Bronchial epithelial cell (primary cell): ENCODE results near the gene CCDC9B. TPM values are rescaled to one million over a fixed set of nuclear protein-coding genes. Genes with fewer than 3 reads are reported as not detected.

ENCODE experiments used
- DNase-seq: peaks from one replicate; pipeline ENCODE4 v3.0.0-alpha.2; 2010; ENCODE audit warnings: low read depth
- FAIRE-seq: peaks from 2 replicates; lab custom pipeline; 2011; peaks lifted over from hg19 to GRCh38; lab: Jason Lieb, UNC
- H3K27me3 ChIP-seq: 2 replicates; pipeline ENCODE4 v1.5.1; 2011; ENCODE audit warnings: low read length; ENCODE audit not compliant: control insufficient read depth, insufficient read depth
- H3K36me3 ChIP-seq: 2 replicates; pipeline ENCODE4 v1.5.1; 2011; ENCODE audit warnings: low read length; ENCODE audit not compliant: control insufficient read depth, insufficient read depth
- H3K4me3 ChIP-seq: 2 replicates; pipeline ENCODE4 v1.5.1; 2011; ENCODE audit warnings: mild to moderate bottlenecking, low read depth, low read length, control low read depth
- CTCF ChIP-seq: IDR thresholded peaks from 2 replicates; pipeline ENCODE4 v1.5.1; 2011; ENCODE audit warnings: mild to moderate bottlenecking, moderate library complexity, low read length, control low read depth, inconsistent platforms; ENCODE audit not compliant: insufficient read depth, severe bottlenecking
- total RNA-seq: library from RNA; depleted of rRNA; stranded (reverse); fragments of >200 nt; gene quantifications from 2 replicates; pipeline ENCODE4 v1.2.1, GENCODE V29; 2014

CCDC9B gene
- total RNA-seq, 1 donor from 2014 or later: 12.1 TPM

DNA sequence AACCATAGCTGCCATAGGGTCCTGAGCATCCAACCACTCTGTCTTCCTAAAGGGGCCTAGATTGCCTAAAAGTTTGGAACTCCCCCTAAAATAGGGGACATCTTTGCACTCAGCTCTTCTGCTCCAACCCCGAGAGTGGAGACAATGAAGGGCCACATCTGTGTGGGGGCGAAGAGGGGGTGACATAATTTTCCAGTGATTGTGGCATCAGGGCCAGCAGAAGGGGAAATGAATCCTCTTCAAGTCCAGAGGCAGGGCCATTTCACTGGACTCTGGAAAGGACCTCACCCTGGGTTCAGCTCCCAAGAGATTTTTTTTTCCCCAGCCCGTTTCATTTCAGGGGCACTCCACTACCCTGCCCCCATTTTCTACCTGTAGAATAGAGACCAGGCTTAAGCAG lies 53.2 kb downstream of the CCDC9B start:
- H3K36me3 ChIP-seq: no peaks in the 10 kb centered on the region
- TF ChIP-seq CTCF: no peak
- H3K4me3 ChIP-seq: no peak overlapping the region
- DNase-seq: no peak
- FAIRE-seq: no peak
- peaks cover 14% of the 10 kb centered on the region for H3K27me3 ChIP-seq

- Histone ChIP-seq H3K36me3 (no peaks in the 10 kb centered on the region), H3K4me3 (no peak overlapping the region), H3K27me3 (peaks cover 13% of the 10 kb centered on the region)
- DNase-seq: no peak
- FAIRE-seq: no peak
- TF ChIP-seq CTCF: no peak
These were observed 53.9 kb downstream of the CCDC9B start for GRCh38 chr15:40286794-40287193.

- no peak for FAIRE-seq
These were observed 54.6 kb downstream of the CCDC9B start for GRCh38 chr15:40286061-40286532.

GRCh38 chr15:40285554-40286011 lies 55.2 kb downstream of the CCDC9B start:
- no peak overlapping the region for H3K4me3 ChIP-seq
- DNase-seq (no peak), FAIRE-seq (no peak)
- TF ChIP-seq CTCF: no peak
- no peaks in the 10 kb centered on the region for H3K36me3 ChIP-seq
- H3K27me3 ChIP-seq: peaks cover 22% of the 10 kb centered on the region

More at GRCh38 chr15:40286061-40286532, 54.6 kb downstream of the CCDC9B start:
- Histone ChIP-seq H3K27me3 (peaks cover 18% of the 10 kb centered on the region), H3K4me3 (no peak overlapping the region), H3K36me3 (no peaks in the 10 kb centered on the region)
- no peak for TF ChIP-seq CTCF
- DNase-seq: no peak

DNA sequence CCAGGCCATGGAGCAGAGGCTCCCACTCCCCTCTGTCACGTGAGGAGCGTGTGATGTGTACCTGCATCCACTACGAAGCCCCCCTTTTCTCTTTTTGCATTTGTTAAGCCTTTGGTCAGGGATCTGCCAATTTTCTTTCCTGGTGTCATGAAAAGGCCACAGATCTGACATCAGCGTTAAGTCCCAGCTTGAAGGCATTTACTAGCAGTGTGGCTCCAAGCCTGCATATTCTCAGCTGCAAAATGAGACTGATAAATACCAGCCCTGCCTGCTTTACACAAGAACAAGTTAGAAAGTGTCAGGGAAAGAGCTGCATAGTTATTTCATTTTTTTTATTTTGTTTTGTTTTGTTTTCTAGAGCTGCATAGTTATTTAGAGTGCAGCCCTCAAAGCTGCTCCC lies 55.6 kb downstream of the CCDC9B start:
- Histone ChIP-seq H3K36me3 (no peaks in the 10 kb centered on the region), H3K4me3 (no peak overlapping the region), H3K27me3 (peaks cover 25% of the 10 kb centered on the region)
- no peak for TF ChIP-seq CTCF
- no peak for DNase-seq
- FAIRE-seq: no peak
